Measurements from ENCODE around the gene MPPED2. TPM values are rescaled to one million over a fixed set of nuclear protein-coding genes. Genes with fewer than 3 reads are reported as not detected.

MPPED2 gene
- total RNA-seq, 1 donor = not detected

GRCh38 chr11:30474151-30474954, 111.8 kb downstream of the MPPED2 start:
- no peak for TF ChIP-seq CTCF (IDR thresholded peaks at IDR 0.05; ENCODE audit: insufficient read depth, low read depth, low read length)
- DNase-seq (ENCODE audit: low read depth) = no peak
- no peak overlapping the region for H3K4me3 ChIP-seq (ENCODE audit: low read depth, low read length)

GRCh38 chr11:30471244-30471643, 114.9 kb downstream of the MPPED2 start:
- TF ChIP-seq CTCF (IDR thresholded peaks at IDR 0.05; ENCODE audit: insufficient read depth, low read depth, low read length) = no peak
- DNase-seq (ENCODE audit: low read depth) = no peak
- H3K4me3 ChIP-seq (ENCODE audit: low read depth, low read length) = no peak overlapping the region

GRCh38 chr11:30468881-30469280, 117.3 kb downstream of the MPPED2 start:
- H3K4me3 ChIP-seq (ENCODE audit: low read depth, low read length) = no peak overlapping the region
- no peak for DNase-seq (ENCODE audit: low read depth)
- TF ChIP-seq CTCF (IDR thresholded peaks at IDR 0.05; ENCODE audit: insufficient read depth, low read depth, low read length) = no peak

GRCh38 chr11:30467176-30467575, 119.0 kb downstream of the MPPED2 start:
- TF ChIP-seq CTCF (IDR thresholded peaks at IDR 0.05; ENCODE audit: insufficient read depth, low read depth, low read length) = no peak
- no peak overlapping the region for H3K4me3 ChIP-seq (ENCODE audit: low read depth, low read length)
- no peak for DNase-seq (ENCODE audit: low read depth)

GRCh38 chr11:30465623-30466022, 120.5 kb downstream of the MPPED2 start:
- no peak overlapping the region for H3K4me3 ChIP-seq (ENCODE audit: low read depth, low read length)
- DNase-seq (ENCODE audit: low read depth) = no peak
- TF ChIP-seq CTCF (IDR thresholded peaks at IDR 0.05; ENCODE audit: insufficient read depth, low read depth, low read length) = no peak

GRCh38 chr11:30465192-30465591, 121.0 kb downstream of the MPPED2 start:
- DNase-seq (ENCODE audit: low read depth) = no peak
- no peak overlapping the region for H3K4me3 ChIP-seq (ENCODE audit: low read depth, low read length)
- no peak for TF ChIP-seq CTCF (IDR thresholded peaks at IDR 0.05; ENCODE audit: insufficient read depth, low read depth, low read length)

GRCh38 chr11:30463266-30463665, 122.9 kb downstream of the MPPED2 start:
- TF ChIP-seq CTCF (IDR thresholded peaks at IDR 0.05; ENCODE audit: insufficient read depth, low read depth, low read length) = no peak
- no peak for DNase-seq (ENCODE audit: low read depth)
- no peak overlapping the region for H3K4me3 ChIP-seq (ENCODE audit: low read depth, low read length)

Data from fibroblast of villous mesenchyme (primary cell).